HCT116 (cell line): ENCODE results near the gene TMEM135. TPM values are rescaled to one million over a fixed set of nuclear protein-coding genes. Genes with fewer than 3 reads are reported as not detected.

Source experiments
- ATAC-seq: fragments of 200-7000 bp; cut with Tn5 transposase; 2 replicates; pipeline ENCODE4 v1.9.1; 2020; ENCODE audit warnings: mild to moderate bottlenecking, moderate library complexity
- BruUV-seq: library from RNA; stranded (reverse); fragments of 400-500 nt; replicated peaks from 2 replicates; lab custom pipeline; 2021; lab: Mats Ljungman, UMichigan
- CTCF ChIA-PET: fragments of 300-600 bp; sonication (Branson Sonifier 250); formaldehyde crosslinking; loops from one replicate; lab custom pipeline; 2021; ENCODE audit warnings: antibody characterized with exemption; lab: Charles Lee
- POLR2A ChIA-PET: fragments of 300-600, 350-600 bp; sonication (Branson Sonifier 250); formaldehyde crosslinking; loops from one replicate; lab custom pipeline; 2021; ENCODE audit warnings: antibody characterized with exemption; lab: Charles Lee
- RAD21 ChIA-PET, 2 experiments: fragments of 300-600 bp; sonication (Branson Sonifier 250); formaldehyde crosslinking; loops; one replicate each; lab custom pipeline; 2023; ENCODE audit warnings: low total read pairs in 2 of 2; ENCODE audit not compliant: uncharacterized antibody in 2 of 2, unreplicated experiment in 2 of 2, low non-redundant PET in 1 of 2; lab: Charles Lee
- DNase-seq: peaks from one replicate; pipeline ENCODE4 v3.0.0-alpha.2; 2010; ENCODE audit warnings: low read depth, low spot score
- H2AFZ ChIP-seq: fragments of 200-600 bp; shearing (Covaris generic), sonication (generic); 2 replicates; pipeline ENCODE4 v1.6.1; 2017; ENCODE audit warnings: low read depth, mixed run types, mixed read lengths, antibody characterized with exemption, low read length; ENCODE audit not compliant: poor library complexity, severe bottlenecking
- H3K27ac ChIP-seq: 2 replicates; pipeline ENCODE4 v1.5.1; 2012; ENCODE audit warnings: low read depth, low read length
- H3K27me3 ChIP-seq: fragments of 200-600 bp; sonication (generic); 2 replicates; pipeline ENCODE4 v1.6.1; 2016; ENCODE audit warnings: mixed run types, low read length, mixed read lengths; ENCODE audit not compliant: insufficient read depth
- H3K36me3 ChIP-seq, 2 experiments: fragments of 200-500 bp in 1 of 2; fragments of 200-600 bp in 1 of 2; sonication (Bioruptor generic) in 1 of 2; sonication (generic) in 1 of 2; 2 replicates each; pipeline versions ENCODE4 v1.5.1 to v1.6.1; 2014 to 2016; ENCODE audit warnings: low read length in 2 of 2, inconsistent platforms in 1 of 2, mixed read lengths in 1 of 2, mixed run types in 1 of 2; ENCODE audit not compliant: insufficient read depth in 2 of 2, control insufficient read depth in 1 of 2
- H3K4me1 ChIP-seq, 2 experiments: fragments of 200-600 bp in 1 of 2; sonication (generic) in 1 of 2; 2 replicates each; pipeline versions ENCODE4 v1.5.1 to v1.6.1; 2012 to 2017; ENCODE audit warnings: low read length in 2 of 2, inconsistent platforms in 1 of 2, mild to moderate bottlenecking in 1 of 2, mixed read lengths in 1 of 2, mixed run types in 1 of 2, moderate library complexity in 1 of 2; ENCODE audit not compliant: insufficient read depth in 2 of 2, control insufficient read depth in 1 of 2
- H3K4me2 ChIP-seq: fragments of 200-600 bp; sonication (generic); 2 replicates; pipeline ENCODE4 v1.6.1; 2017; ENCODE audit warnings: mixed run types, low read length, mixed read lengths
- H3K4me3 ChIP-seq, 2 experiments: fragments of 200-600 bp in 1 of 2; sonication (generic) in 1 of 2; replicated peaks in 1 of 2; 2 replicates each; pipeline ENCODE4 v1.5.1; 2011 to 2016; ENCODE audit warnings: low read length in 2 of 2, control low read depth in 1 of 2, low read depth in 1 of 2, mild to moderate bottlenecking in 1 of 2, mixed read lengths in 1 of 2, mixed run types in 1 of 2
- H3K79me2 ChIP-seq: fragments of 200-600 bp; sonication (generic); 2 replicates; pipeline ENCODE4 v1.6.1; 2017; ENCODE audit warnings: mild to moderate bottlenecking, mixed run types, low read length, moderate library complexity, mixed read lengths; ENCODE audit not compliant: insufficient read depth
- H3K9ac ChIP-seq: fragments of 200-600 bp; sonication (generic); 2 replicates; pipeline ENCODE4 v1.6.1; 2016; ENCODE audit warnings: low read length, mixed read lengths
- H3K9me2 ChIP-seq: fragments of 200-600 bp; sonication (generic), shearing (Covaris generic); 2 replicates; pipeline ENCODE4 v1.6.1; 2017; ENCODE audit warnings: mixed run types, mild to moderate bottlenecking, moderate library complexity; ENCODE audit not compliant: insufficient read depth
- H3K9me3 ChIP-seq, 2 experiments: fragments of 200-500 bp in 1 of 2; fragments of 200-600 bp in 1 of 2; sonication (Bioruptor generic) in 1 of 2; sonication (generic) in 1 of 2; 2 replicates each; pipeline ENCODE4 v1.6.1; 2014 to 2017; ENCODE audit warnings: low read length in 2 of 2, mixed read lengths in 2 of 2, inconsistent platforms in 1 of 2, low read depth in 1 of 2, mild to moderate bottlenecking in 1 of 2, mixed run types in 1 of 2, moderate library complexity in 1 of 2; ENCODE audit not compliant: control insufficient read depth in 1 of 2, insufficient read depth in 1 of 2
- H4K20me1 ChIP-seq: fragments of 200-600 bp; sonication (generic), shearing (Covaris generic); 2 replicates; pipeline ENCODE4 v1.6.1; 2017; ENCODE audit warnings: mixed run types, mild to moderate bottlenecking, moderate library complexity; ENCODE audit not compliant: insufficient read depth
- ATF3 ChIP-seq: IDR thresholded peaks from 2 replicates; pipeline ENCODE4 v1.6.1; 2012
- CBX3 ChIP-seq: IDR thresholded peaks from 2 replicates; pipeline ENCODE4 v1.6.1; 2012; ENCODE audit warnings: low read depth
- CEBPB ChIP-seq: IDR thresholded peaks from 2 replicates; pipeline ENCODE4 v1.6.1; 2012; ENCODE audit warnings: low read depth
- CTCF ChIP-seq, 3 experiments: fragments of 200-600 bp in 1 of 3; sonication (generic) in 1 of 3; IDR thresholded peaks in 2 of 3; conservative IDR thresholded peaks in 1 of 3; 2 replicates each; pipeline ENCODE4 v1.5.1; 2012 to 2017; ENCODE audit warnings: low read depth in 2 of 3, low read length in 2 of 3, antibody characterized with exemption in 1 of 3, borderline replicate concordance in 1 of 3, control low read depth in 1 of 3, mild to moderate bottlenecking in 1 of 3, mixed read lengths in 1 of 3, mixed run types in 1 of 3, moderate library complexity in 1 of 3; ENCODE audit not compliant: insufficient read depth in 1 of 3
- EGR1 ChIP-seq: IDR thresholded peaks from 2 replicates; pipeline ENCODE4 v1.6.1; 2012; ENCODE audit warnings: low read depth
- ELF1 ChIP-seq: IDR thresholded peaks from 2 replicates; pipeline ENCODE4 v1.6.1; 2012; ENCODE audit warnings: low read depth, borderline replicate concordance
- EZH2 ChIP-seq: fragments of 200-600 bp; sonication (generic); IDR thresholded peaks from 2 replicates; pipeline ENCODE4 v1.6.1; 2017; ENCODE audit warnings: antibody characterized with exemption, mixed run types
- EZH2phosphoT487 ChIP-seq: fragments of 200-600 bp; IDR thresholded peaks from 2 replicates; pipeline ENCODE4 v1.6.1; 2018; ENCODE audit warnings: antibody characterized with exemption, borderline replicate concordance
- POLR2A ChIP-seq: IDR thresholded peaks from 2 replicates; pipeline ENCODE4 v1.7.0; 2011; ENCODE audit warnings: borderline replicate concordance; ENCODE audit not compliant: insufficient read depth, insufficient read length; ENCODE audit errors: extremely low read depth
- POLR2AphosphoS5 ChIP-seq: IDR thresholded peaks from 2 replicates; pipeline ENCODE4 v1.6.1; 2011; ENCODE audit warnings: mild to moderate bottlenecking, low read depth, low read length, moderate library complexity
- SIN3A ChIP-seq: IDR thresholded peaks from 2 replicates; pipeline ENCODE4 v1.6.1; 2012; ENCODE audit warnings: low read depth
- SP1 ChIP-seq: IDR thresholded peaks from 2 replicates; pipeline ENCODE4 v1.6.1; 2012; ENCODE audit warnings: low read depth
- SRF ChIP-seq: IDR thresholded peaks from 2 replicates; pipeline ENCODE4 v1.6.1; 2012; ENCODE audit warnings: low read depth
- TCF7L2 ChIP-seq: IDR thresholded peaks from 2 replicates; pipeline ENCODE4 v1.7.0; 2011; ENCODE audit warnings: borderline replicate concordance, inconsistent platforms; ENCODE audit not compliant: insufficient read depth, insufficient read length; ENCODE audit errors: extremely low read depth
- YY1 ChIP-seq: IDR thresholded peaks from 2 replicates; pipeline ENCODE4 v1.6.1; 2011; ENCODE audit warnings: low read length, low read depth, moderate library complexity, mild to moderate bottlenecking; ENCODE audit not compliant: insufficient replicate concordance; ENCODE audit errors: extremely low read depth
- ZFX ChIP-seq: fragments of 450-650 bp; IDR thresholded peaks from 2 replicates; pipeline ENCODE4 v1.6.1; 2017
- ZNF274 ChIP-seq: fragments of 200-500 bp; sonication (Bioruptor generic); IDR thresholded peaks from 2 replicates; pipeline ENCODE4 v1.6.1; 2014; ENCODE audit warnings: mild to moderate bottlenecking, low read depth, low read length, inconsistent platforms
- intact Hi-C: fragments of 100-400 bp; cut with micrococcal nuclease; formaldehyde crosslinking; loops from 2 replicates; pipeline ENCODE4 v1.10.0; 2022
- total RNA-seq: library from RNA; stranded (reverse); gene quantifications from one replicate; pipeline ENCODE4 v1.2.1, GENCODE V29; 2021; ENCODE audit not compliant: unreplicated experiment
- TF ChIP-seq, protein P1 (sequence below): IDR thresholded peaks from 2 replicates; pipeline ENCODE4 v1.6.1; 2011; ENCODE audit warnings: mild to moderate bottlenecking, low read length, moderate library complexity; ENCODE audit not compliant: insufficient replicate concordance; ENCODE audit errors: extremely low read depth
- TF ChIP-seq, protein P2 (sequence below): IDR thresholded peaks from 2 replicates; pipeline ENCODE4 v1.6.1; 2012; ENCODE audit warnings: low read depth
- TF ChIP-seq, protein P3 (sequence below): IDR thresholded peaks from 2 replicates; pipeline ENCODE4 v1.6.1; 2012

TMEM135 gene
- total RNA-seq, 1 experiment from 2014 or later: 50.6 TPM

DNA sequence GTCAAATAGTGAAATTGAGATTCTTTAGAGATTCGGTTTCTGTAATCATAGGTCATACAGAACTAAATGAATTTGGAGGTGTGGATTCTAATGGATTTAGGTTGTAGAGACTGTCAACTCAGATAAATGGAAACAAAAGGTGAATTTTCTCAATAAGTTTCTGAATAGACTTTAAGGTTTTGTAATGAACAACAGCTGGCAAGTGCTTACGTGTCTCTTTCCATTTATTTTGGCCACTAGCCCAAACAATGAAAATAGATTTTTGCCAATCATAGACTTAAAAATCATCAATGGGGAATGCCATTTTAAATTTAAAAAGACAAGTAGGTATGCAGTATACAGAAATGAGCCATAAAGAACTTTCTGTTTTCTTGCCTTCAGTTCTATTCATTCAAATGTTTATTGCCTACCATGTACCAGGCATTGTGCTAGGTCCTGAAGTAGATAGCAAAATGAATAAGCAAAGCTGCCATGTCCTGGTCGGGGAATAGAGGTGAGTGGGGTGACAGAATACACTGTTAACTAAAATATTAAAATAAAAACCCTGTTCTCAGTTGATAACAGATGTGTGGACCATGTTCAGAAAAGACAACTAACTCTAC is 16.9 kb upstream of the TMEM135 start:
- intact Hi-C loops: no loop called here

More for the DNA sequence above, 16.9 kb upstream of the TMEM135 start:
- Histone ChIP-seq H3K79me2 (no peaks in the 10 kb centered on the region), H3K9me2 (no peaks in the 10 kb centered on the region), H3K27me3 (no peaks in the 10 kb centered on the region), H3K36me3 (no peaks in the 10 kb centered on the region), H4K20me1 (no peaks in the 10 kb centered on the region), H3K9me3 (no peaks in the 10 kb centered on the region), H3K9ac (no peak overlapping the region), H3K4me1 (no peaks in the 10 kb centered on the region), H3K27ac (no peak overlapping the region), H3K4me2 (no peak overlapping the region), H3K4me3 (no peak overlapping the region), H2AFZ (no peak overlapping the region)
- no TSS peak for BruUV-seq
- ChIA-PET CTCF (no interaction called here), RAD21 (no interaction called here), POLR2A (no interaction called here)
- TF ChIP-seq EZH2 (no peak), SIN3A (no peak), ZNF274 (no peak), CTCF (IDR thresholded peaks at IDR 0.05 in 2 of 3, conservative IDR thresholded peaks at IDR 0.05 in 1 of 3; ENCODE audit: borderline replicate concordance in 1 of 3, insufficient read depth in 1 of 3, low read depth in 2 of 3, low read length in 2 of 3) (no peak), SRF (no peak), CEBPB (no peak), SP1 (no peak), ZFX (no peak), POLR2A (no peak), ELF1 (no peak), YY1 (no peak), EZH2phosphoT487 (no peak), ATF3 (no peak), TCF7L2 (no peak), EGR1 (no peak), POLR2AphosphoS5 (no peak), CBX3 (no peak)
- TF ChIP-seq, protein P1, sequence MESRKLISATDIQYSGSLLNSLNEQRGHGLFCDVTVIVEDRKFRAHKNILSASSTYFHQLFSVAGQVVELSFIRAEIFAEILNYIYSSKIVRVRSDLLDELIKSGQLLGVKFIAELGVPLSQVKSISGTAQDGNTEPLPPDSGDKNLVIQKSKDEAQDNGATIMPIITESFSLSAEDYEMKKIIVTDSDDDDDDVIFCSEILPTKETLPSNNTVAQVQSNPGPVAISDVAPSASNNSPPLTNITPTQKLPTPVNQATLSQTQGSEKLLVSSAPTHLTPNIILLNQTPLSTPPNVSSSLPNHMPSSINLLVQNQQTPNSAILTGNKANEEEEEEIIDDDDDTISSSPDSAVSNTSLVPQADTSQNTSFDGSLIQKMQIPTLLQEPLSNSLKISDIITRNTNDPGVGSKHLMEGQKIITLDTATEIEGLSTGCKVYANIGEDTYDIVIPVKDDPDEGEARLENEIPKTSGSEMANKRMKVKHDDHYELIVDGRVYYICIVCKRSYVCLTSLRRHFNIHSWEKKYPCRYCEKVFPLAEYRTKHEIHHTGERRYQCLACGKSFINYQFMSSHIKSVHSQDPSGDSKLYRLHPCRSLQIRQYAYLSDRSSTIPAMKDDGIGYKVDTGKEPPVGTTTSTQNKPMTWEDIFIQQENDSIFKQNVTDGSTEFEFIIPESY: no peak
- TF ChIP-seq, protein P2, sequence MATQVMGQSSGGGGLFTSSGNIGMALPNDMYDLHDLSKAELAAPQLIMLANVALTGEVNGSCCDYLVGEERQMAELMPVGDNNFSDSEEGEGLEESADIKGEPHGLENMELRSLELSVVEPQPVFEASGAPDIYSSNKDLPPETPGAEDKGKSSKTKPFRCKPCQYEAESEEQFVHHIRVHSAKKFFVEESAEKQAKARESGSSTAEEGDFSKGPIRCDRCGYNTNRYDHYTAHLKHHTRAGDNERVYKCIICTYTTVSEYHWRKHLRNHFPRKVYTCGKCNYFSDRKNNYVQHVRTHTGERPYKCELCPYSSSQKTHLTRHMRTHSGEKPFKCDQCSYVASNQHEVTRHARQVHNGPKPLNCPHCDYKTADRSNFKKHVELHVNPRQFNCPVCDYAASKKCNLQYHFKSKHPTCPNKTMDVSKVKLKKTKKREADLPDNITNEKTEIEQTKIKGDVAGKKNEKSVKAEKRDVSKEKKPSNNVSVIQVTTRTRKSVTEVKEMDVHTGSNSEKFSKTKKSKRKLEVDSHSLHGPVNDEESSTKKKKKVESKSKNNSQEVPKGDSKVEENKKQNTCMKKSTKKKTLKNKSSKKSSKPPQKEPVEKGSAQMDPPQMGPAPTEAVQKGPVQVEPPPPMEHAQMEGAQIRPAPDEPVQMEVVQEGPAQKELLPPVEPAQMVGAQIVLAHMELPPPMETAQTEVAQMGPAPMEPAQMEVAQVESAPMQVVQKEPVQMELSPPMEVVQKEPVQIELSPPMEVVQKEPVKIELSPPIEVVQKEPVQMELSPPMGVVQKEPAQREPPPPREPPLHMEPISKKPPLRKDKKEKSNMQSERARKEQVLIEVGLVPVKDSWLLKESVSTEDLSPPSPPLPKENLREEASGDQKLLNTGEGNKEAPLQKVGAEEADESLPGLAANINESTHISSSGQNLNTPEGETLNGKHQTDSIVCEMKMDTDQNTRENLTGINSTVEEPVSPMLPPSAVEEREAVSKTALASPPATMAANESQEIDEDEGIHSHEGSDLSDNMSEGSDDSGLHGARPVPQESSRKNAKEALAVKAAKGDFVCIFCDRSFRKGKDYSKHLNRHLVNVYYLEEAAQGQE: no peak
- TF ChIP-seq, protein P3, sequence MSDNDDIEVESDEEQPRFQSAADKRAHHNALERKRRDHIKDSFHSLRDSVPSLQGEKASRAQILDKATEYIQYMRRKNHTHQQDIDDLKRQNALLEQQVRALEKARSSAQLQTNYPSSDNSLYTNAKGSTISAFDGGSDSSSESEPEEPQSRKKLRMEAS: no peak
- ATAC-seq (no peak), DNase-seq (no peak)
